ENCODE results near the gene DNAH6. TPM values are rescaled to one million over a fixed set of nuclear protein-coding genes. Genes with fewer than 3 reads are reported as not detected.

DNAH6 gene
- total RNA-seq, 6 donors from 2014 or later = 0.37 to 25.0 (median 4.2) TPM

DNA sequence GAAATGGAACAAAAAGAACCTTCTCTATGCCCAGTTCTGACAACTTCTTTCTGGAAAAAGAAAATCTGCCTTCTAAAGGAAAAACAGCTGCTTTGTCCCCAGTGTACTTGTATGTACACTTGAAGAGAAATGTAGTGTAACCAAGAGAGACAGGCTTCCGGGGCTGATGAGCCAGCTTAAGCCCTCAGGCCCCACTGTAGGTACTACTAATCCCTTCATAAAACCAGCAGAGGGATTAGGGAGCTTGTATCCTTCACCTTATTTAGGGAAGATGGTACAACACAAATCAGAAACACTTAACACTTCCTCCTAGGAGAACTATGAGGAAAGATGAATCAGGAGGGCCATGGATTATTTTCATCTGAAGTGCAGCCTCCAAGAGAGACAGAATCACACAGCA is 38.4 kb upstream of the DNAH6 start:
- peaks cover 0 to 11% (median 6%) of the 10 kb centered on the region in 4 donors for H3K9me3 ChIP-seq
- ATAC-seq (ENCODE audit: low FRiP score in 2 of 2) = no peak
- H3K36me3 ChIP-seq = no peaks in the 10 kb centered on the region
- DNase-seq = no peak
- H3K27ac ChIP-seq = no peak overlapping the region
- peaks cover 0 to 11% (median 1%) of the 10 kb centered on the region in 4 donors for H3K4me1 ChIP-seq
- 91 to 92% methylated on average over 1 of the region's 1 CpG for WGBS, 2 donors
- no peak overlapping the region for H3K4me3 ChIP-seq
- TF ChIP-seq POLR2AphosphoS5 (IDR thresholded peaks at IDR 0.05) (no peak), EP300 (IDR thresholded peaks at IDR 0.05) (no peak), POLR2A (IDR thresholded peaks at IDR 0.05) (no peak)
- TF ChIP-seq, protein P1, sequence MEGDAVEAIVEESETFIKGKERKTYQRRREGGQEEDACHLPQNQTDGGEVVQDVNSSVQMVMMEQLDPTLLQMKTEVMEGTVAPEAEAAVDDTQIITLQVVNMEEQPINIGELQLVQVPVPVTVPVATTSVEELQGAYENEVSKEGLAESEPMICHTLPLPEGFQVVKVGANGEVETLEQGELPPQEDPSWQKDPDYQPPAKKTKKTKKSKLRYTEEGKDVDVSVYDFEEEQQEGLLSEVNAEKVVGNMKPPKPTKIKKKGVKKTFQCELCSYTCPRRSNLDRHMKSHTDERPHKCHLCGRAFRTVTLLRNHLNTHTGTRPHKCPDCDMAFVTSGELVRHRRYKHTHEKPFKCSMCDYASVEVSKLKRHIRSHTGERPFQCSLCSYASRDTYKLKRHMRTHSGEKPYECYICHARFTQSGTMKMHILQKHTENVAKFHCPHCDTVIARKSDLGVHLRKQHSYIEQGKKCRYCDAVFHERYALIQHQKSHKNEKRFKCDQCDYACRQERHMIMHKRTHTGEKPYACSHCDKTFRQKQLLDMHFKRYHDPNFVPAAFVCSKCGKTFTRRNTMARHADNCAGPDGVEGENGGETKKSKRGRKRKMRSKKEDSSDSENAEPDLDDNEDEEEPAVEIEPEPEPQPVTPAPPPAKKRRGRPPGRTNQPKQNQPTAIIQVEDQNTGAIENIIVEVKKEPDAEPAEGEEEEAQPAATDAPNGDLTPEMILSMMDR (IDR thresholded peaks at IDR 0.05) = no peak
- H3K27me3 ChIP-seq = no peaks in the 10 kb centered on the region

DNA sequence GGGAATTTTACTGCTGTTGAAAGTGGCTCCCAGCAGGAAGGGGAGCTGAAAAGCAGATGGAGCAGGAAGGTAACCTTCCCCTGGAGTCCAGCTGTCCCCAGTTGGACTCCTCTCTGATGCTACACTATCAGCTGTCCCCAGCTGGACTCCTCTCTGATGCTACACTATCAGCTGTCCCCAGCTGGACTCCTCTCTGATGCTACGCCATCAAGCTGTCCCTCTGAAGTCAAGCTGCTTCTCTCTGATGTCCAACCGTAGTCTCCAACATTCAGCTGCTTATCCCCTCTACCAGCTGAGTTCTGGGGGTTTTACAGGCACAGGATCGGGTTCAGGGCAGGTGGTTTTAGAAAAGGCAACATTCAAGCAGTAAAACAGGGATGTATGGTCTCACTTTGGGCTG is 37.4 kb upstream of the DNAH6 start:
- Histone ChIP-seq H3K4me3 (no peak overlapping the region), H3K27me3 (no peaks in the 10 kb centered on the region), H3K4me1 (peaks cover 0 to 7% (median 0%) of the 10 kb centered on the region in 4 donors), H3K27ac (no peak overlapping the region), H3K9me3 (peaks cover 0 to 11% (median 6%) of the 10 kb centered on the region in 4 donors), H3K36me3 (no peaks in the 10 kb centered on the region)
- TF ChIP-seq EP300 (IDR thresholded peaks at IDR 0.05) = no peak
- ATAC-seq (ENCODE audit: low FRiP score in 2 of 2) (no peak), DNase-seq (no peak)
- WGBS, 2 donors = 90 to 93% methylated on average over 3 of the region's 3 CpGs

GRCh38 chr2:84481702-84482101 is 34.6 kb upstream of the DNAH6 start:
- 50 to 61% methylated on average over 5 of the region's 5 CpGs for WGBS, 2 donors

GRCh38 chr2:84482603-84483002 is 33.7 kb upstream of the DNAH6 start:
- no peak overlapping the region for H3K4me3 ChIP-seq
- TF ChIP-seq, protein P1 (IDR thresholded peaks at IDR 0.05) = no peak
- TF ChIP-seq EP300 (IDR thresholded peaks at IDR 0.05) = no peak
- TF ChIP-seq POLR2A (IDR thresholded peaks at IDR 0.05) = no peak
- no peak for TF ChIP-seq POLR2AphosphoS5 (IDR thresholded peaks at IDR 0.05)
- no peaks in the 10 kb centered on the region for H3K36me3 ChIP-seq
- DNase-seq (no peak), ATAC-seq (ENCODE audit: low FRiP score in 2 of 2) (no peak)
- WGBS, 2 donors = 48 to 56% methylated on average over 3 of the region's 3 CpGs
- no peak overlapping the region for H3K27ac ChIP-seq
- no peaks in the 10 kb centered on the region for H3K27me3 ChIP-seq
- peaks cover 0 to under 1% (median 0%) of the 10 kb centered on the region in 4 donors for H3K9me3 ChIP-seq
- H3K4me1 ChIP-seq = peaks cover 0 to 6% (median 5%) of the 10 kb centered on the region in 4 donors

More at GRCh38 chr2:84481702-84482101, 34.6 kb upstream of the DNAH6 start:
- ATAC-seq (ENCODE audit: low FRiP score in 2 of 2) (peak in 1 of 2 donors; percentile 49), DNase-seq (no peak)
- no peak for TF ChIP-seq POLR2A (IDR thresholded peaks at IDR 0.05)
- TF ChIP-seq EP300 (IDR thresholded peaks at IDR 0.05) = no peak
- TF ChIP-seq POLR2AphosphoS5 (IDR thresholded peaks at IDR 0.05) = no peak
- TF ChIP-seq, protein P1 (IDR thresholded peaks at IDR 0.05) = no peak
- Histone ChIP-seq H3K27ac (no peak overlapping the region), H3K4me3 (no peak overlapping the region), H3K27me3 (no peaks in the 10 kb centered on the region), H3K4me1 (peaks cover 0 to 2% (median 2%) of the 10 kb centered on the region in 4 donors), H3K36me3 (no peaks in the 10 kb centered on the region), H3K9me3 (peaks cover 0 to 8% (median 5%) of the 10 kb centered on the region in 4 donors)

DNA sequence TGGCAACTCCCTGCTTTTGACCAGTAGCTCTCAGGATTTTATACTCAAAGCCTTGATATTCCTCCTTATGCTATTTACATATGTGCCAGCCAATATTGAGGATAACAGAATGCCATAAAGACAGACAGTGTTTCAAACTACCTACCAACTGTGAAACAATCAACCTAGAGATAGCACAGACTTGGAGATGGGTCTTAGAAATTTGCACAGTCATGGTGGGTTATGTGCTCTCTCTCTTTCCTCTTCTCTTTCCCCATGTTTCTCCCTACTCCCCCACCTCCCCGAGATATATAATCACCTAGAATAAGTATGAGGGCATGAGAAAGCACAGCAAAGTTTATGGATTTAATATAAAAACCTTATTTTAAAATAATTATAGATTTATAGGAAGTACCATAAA is 33.0 kb upstream of the DNAH6 start:
- TF ChIP-seq POLR2AphosphoS5 (IDR thresholded peaks at IDR 0.05) (no peak), EP300 (IDR thresholded peaks at IDR 0.05) (no peak), POLR2A (IDR thresholded peaks at IDR 0.05) (no peak)
- TF ChIP-seq, protein P1 (IDR thresholded peaks at IDR 0.05) = no peak
- no peak for ATAC-seq (ENCODE audit: low FRiP score in 2 of 2)
- Histone ChIP-seq H3K27me3 (no peaks in the 10 kb centered on the region), H3K4me3 (no peak overlapping the region), H3K9me3 (no peaks in the 10 kb centered on the region), H3K4me1 (peaks cover 0 to 6% (median 5%) of the 10 kb centered on the region in 4 donors), H3K36me3 (no peaks in the 10 kb centered on the region), H3K27ac (no peak overlapping the region)
- WGBS, 2 donors = 83 to 94% methylated on average over 1 of the region's 1 CpG
- DNase-seq = no peak
